ENCODE data around the gene PAK5.

DNA sequence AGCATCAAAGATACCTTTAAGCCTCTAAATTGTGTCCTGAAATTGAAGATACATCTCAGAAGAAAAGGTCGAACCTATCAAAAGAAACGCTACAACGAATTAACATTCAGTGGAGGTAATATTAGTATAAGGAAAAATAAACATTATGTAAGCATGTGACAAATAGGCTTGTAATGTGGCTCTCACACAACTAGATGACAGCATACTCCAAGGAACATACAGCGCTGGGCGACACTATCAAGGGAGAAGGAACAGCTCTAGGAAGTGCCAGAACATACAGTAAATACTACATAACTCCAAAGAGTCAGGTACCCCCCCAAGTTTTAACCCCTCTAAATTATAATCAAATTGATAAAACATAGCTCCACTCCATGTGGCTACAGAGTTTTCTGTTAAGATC, 220.9 kb downstream of the PAK5 start:
- TF ChIP-seq, protein P1, sequence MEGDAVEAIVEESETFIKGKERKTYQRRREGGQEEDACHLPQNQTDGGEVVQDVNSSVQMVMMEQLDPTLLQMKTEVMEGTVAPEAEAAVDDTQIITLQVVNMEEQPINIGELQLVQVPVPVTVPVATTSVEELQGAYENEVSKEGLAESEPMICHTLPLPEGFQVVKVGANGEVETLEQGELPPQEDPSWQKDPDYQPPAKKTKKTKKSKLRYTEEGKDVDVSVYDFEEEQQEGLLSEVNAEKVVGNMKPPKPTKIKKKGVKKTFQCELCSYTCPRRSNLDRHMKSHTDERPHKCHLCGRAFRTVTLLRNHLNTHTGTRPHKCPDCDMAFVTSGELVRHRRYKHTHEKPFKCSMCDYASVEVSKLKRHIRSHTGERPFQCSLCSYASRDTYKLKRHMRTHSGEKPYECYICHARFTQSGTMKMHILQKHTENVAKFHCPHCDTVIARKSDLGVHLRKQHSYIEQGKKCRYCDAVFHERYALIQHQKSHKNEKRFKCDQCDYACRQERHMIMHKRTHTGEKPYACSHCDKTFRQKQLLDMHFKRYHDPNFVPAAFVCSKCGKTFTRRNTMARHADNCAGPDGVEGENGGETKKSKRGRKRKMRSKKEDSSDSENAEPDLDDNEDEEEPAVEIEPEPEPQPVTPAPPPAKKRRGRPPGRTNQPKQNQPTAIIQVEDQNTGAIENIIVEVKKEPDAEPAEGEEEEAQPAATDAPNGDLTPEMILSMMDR (IDR thresholded peaks at IDR 0.05), result peak in 2 of 5 experiments; percentile 21 to 24
- TF ChIP-seq POLR2A (IDR thresholded peaks at IDR 0.05) (no peak), EP300 (IDR thresholded peaks at IDR 0.05; ENCODE audit: low read depth) (no peak), POLR2AphosphoS5 (IDR thresholded peaks at IDR 0.05) (no peak)
